SK-N-SH treated with all-trans-retinoic acid at 6 μM for 48 hours (cell line): ENCODE data around the gene BLMH.

Experiments
- ATAC-seq: fragments of 200-7000 bp; cut with Tn5 transposase; 3 replicates; pipeline ENCODE4 v1.9.1; 2020; ENCODE audit warnings: mild to moderate bottlenecking, moderate library complexity
- BACH2 ChIP-seq: fragments of 250-450 bp; sonication (Bioruptor Pico); IDR thresholded peaks from 2 replicates; pipeline ENCODE4 v1.9.0; 2021; ENCODE audit warnings: mild to moderate bottlenecking, borderline replicate concordance
- CSDC2 ChIP-seq: fragments of 250-450 bp; sonication (Bioruptor Pico); IDR thresholded peaks from 2 replicates; pipeline ENCODE4 v1.5.0; 2020; ENCODE audit warnings: mild to moderate bottlenecking, moderate library complexity
- ESRRG ChIP-seq: fragments of 250-450 bp; sonication (Bioruptor Pico); IDR thresholded peaks from 2 replicates; pipeline ENCODE4 v1.6.1; 2021; ENCODE audit warnings: mild to moderate bottlenecking
- GLIS3 ChIP-seq: fragments of 250-450 bp; sonication (Bioruptor Pico); IDR thresholded peaks from 2 replicates; pipeline ENCODE4 v1.5.0; 2020; ENCODE audit warnings: mild to moderate bottlenecking, moderate library complexity
- ISL1 ChIP-seq: fragments of 250-450 bp; sonication (Bioruptor Pico); IDR thresholded peaks from 2 replicates; pipeline ENCODE4 v2.1.2; 2022; ENCODE audit warnings: mild to moderate bottlenecking, moderate library complexity
- OSR1 ChIP-seq: fragments of 250-450 bp; sonication (Bioruptor Pico); IDR thresholded peaks from 2 replicates; pipeline ENCODE4 v1.8.0; 2022; ENCODE audit warnings: moderate library complexity, mild to moderate bottlenecking, inconsistent platforms
- PPARA ChIP-seq: fragments of 250-450 bp; sonication (Bioruptor Pico); IDR thresholded peaks from 2 replicates; pipeline ENCODE4 v1.5.0; 2020; ENCODE audit warnings: mild to moderate bottlenecking, borderline replicate concordance
- RARB ChIP-seq: fragments of 250-450 bp; sonication (Bioruptor Pico); IDR thresholded peaks from 2 replicates; pipeline ENCODE4 v1.8.0; 2021; ENCODE audit warnings: mild to moderate bottlenecking, moderate library complexity
- SNAI2 ChIP-seq: fragments of 250-450 bp; sonication (Bioruptor Pico); IDR thresholded peaks from 2 replicates; pipeline ENCODE4 v1.5.0; 2020; ENCODE audit warnings: mild to moderate bottlenecking, moderate library complexity
- TCF4 ChIP-seq: fragments of 250-450 bp; sonication (Bioruptor Pico); IDR thresholded peaks from 2 replicates; pipeline ENCODE4 v1.8.0; 2021; ENCODE audit warnings: mild to moderate bottlenecking, moderate library complexity, borderline replicate concordance
- TOX ChIP-seq: fragments of 250-450 bp; sonication (Bioruptor Pico); IDR thresholded peaks from 2 replicates; pipeline ENCODE4 v1.8.0; 2021; ENCODE audit warnings: mild to moderate bottlenecking, moderate library complexity, borderline replicate concordance
- ZC3H10 ChIP-seq: fragments of 250-450 bp; sonication (Bioruptor Pico); IDR thresholded peaks from 2 replicates; pipeline ENCODE4 v1.5.1; 2021; ENCODE audit warnings: mild to moderate bottlenecking, moderate library complexity
- ZFP3 ChIP-seq: fragments of 250-450 bp; sonication (Bioruptor Pico); IDR thresholded peaks from 2 replicates; pipeline ENCODE4 v1.5.0; 2020; ENCODE audit warnings: mild to moderate bottlenecking, moderate library complexity
- ZFP30 ChIP-seq: fragments of 450-650 bp; formaldehyde crosslinking; IDR thresholded peaks from 2 replicates; pipeline ENCODE4 v1.5.0; 2022; ENCODE audit warnings: mild to moderate bottlenecking, moderate library complexity
- ZNF70 ChIP-seq: fragments of 450-650 bp; formaldehyde crosslinking; IDR thresholded peaks from 2 replicates; pipeline ENCODE4 v1.5.0; 2020; ENCODE audit warnings: mild to moderate bottlenecking, moderate library complexity
- ZNF8 ChIP-seq: fragments of 450-650 bp; formaldehyde crosslinking; IDR thresholded peaks from 2 replicates; pipeline ENCODE4 v1.5.0; 2020; ENCODE audit warnings: mild to moderate bottlenecking, moderate library complexity
- TF ChIP-seq, protein P1 (sequence below): fragments of 250-450 bp; sonication (Bioruptor Pico); IDR thresholded peaks from 2 replicates; pipeline ENCODE4 v1.5.1; 2020; ENCODE audit warnings: low read depth, mild to moderate bottlenecking, moderate library complexity
- TF ChIP-seq, protein P2 (sequence below): fragments of 250-450 bp; sonication (Bioruptor Pico); IDR thresholded peaks from 2 replicates; pipeline ENCODE4 v1.5.0; 2020; ENCODE audit warnings: mild to moderate bottlenecking, moderate library complexity
- TF ChIP-seq, protein P3 (sequence below): fragments of 250-450 bp; sonication (Bioruptor Pico); IDR thresholded peaks from 2 replicates; pipeline ENCODE4 v1.8.0; 2020; ENCODE audit warnings: mild to moderate bottlenecking, moderate library complexity, borderline replicate concordance
- TF ChIP-seq, protein P4 (sequence below): fragments of 250-450 bp; sonication (Bioruptor Pico); IDR thresholded peaks from 2 replicates; pipeline ENCODE4 v1.5.1; 2021; ENCODE audit warnings: mild to moderate bottlenecking, moderate library complexity
- TF ChIP-seq, protein P5 (sequence below): fragments of 250-450 bp; sonication (Bioruptor Pico); IDR thresholded peaks from 2 replicates; pipeline ENCODE4 v1.8.0; 2021; ENCODE audit warnings: low read depth, mild to moderate bottlenecking, moderate library complexity, borderline replicate concordance

Gene BLMH

DNA sequence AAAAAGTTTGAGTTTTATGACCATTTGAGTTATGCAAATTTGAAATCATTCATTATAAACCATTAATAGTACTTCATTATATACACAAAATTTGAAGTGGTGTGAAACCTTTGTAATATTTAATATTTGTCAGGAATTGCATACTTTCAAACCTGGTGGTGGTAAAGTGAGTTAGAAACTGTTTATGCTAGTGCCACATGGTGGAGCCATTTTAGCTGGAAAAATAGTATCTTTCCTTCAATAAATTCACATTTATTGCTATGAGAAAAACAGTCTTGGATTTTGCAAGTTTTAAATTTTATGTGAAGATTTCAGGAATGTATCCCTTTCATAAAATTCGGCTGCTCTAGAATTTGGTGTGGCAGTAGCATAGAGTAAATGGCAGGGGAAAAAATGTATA is 7.3 kb upstream of the BLMH start:
- ATAC-seq, result no peak

DNA sequence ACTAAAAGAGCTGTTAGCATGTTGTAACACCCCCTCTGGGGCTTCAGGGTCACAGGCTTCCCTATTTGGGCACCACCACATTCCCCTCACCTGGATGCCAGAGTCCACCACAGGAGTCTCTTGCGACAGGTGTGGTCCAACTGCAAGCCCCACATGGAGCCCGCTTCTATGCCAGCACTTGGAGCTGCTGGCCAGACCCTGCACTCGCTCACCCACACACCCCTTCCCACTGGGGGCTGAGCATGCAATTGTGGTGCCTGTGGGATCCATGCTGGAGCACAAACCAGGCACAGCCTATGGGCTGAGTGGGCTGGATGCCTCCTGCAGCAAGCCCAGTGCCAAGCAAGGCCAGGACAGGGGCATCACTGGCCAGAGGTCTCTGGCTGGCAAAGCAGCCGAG is 6.0 kb upstream of the BLMH start:
- no peak for TF ChIP-seq ZNF8 (CRISPR knock-in tag)
- TF ChIP-seq, protein P1, sequence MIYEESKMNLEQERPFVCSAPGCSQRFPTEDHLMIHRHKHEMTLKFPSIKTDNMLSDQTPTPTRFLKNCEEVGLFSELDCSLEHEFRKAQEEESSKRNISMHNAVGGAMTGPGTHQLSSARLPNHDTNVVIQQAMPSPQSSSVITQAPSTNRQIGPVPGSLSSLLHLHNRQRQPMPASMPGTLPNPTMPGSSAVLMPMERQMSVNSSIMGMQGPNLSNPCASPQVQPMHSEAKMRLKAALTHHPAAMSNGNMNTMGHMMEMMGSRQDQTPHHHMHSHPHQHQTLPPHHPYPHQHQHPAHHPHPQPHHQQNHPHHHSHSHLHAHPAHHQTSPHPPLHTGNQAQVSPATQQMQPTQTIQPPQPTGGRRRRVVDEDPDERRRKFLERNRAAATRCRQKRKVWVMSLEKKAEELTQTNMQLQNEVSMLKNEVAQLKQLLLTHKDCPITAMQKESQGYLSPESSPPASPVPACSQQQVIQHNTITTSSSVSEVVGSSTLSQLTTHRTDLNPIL, result no peak
- no peak for TF ChIP-seq OSR1 (CRISPR knock-in tag)
- no peak for TF ChIP-seq TCF4
- TF ChIP-seq CSDC2 (CRISPR knock-in tag), result no peak
- no peak for TF ChIP-seq ZC3H10 (CRISPR knock-in tag)
- TF ChIP-seq BACH2, result no peak
- no peak for TF ChIP-seq ZFP3 (CRISPR knock-in tag)
- no peak for TF ChIP-seq ESRRG (CRISPR knock-in tag)
- TF ChIP-seq ISL1, result no peak
- TF ChIP-seq, protein P2, sequence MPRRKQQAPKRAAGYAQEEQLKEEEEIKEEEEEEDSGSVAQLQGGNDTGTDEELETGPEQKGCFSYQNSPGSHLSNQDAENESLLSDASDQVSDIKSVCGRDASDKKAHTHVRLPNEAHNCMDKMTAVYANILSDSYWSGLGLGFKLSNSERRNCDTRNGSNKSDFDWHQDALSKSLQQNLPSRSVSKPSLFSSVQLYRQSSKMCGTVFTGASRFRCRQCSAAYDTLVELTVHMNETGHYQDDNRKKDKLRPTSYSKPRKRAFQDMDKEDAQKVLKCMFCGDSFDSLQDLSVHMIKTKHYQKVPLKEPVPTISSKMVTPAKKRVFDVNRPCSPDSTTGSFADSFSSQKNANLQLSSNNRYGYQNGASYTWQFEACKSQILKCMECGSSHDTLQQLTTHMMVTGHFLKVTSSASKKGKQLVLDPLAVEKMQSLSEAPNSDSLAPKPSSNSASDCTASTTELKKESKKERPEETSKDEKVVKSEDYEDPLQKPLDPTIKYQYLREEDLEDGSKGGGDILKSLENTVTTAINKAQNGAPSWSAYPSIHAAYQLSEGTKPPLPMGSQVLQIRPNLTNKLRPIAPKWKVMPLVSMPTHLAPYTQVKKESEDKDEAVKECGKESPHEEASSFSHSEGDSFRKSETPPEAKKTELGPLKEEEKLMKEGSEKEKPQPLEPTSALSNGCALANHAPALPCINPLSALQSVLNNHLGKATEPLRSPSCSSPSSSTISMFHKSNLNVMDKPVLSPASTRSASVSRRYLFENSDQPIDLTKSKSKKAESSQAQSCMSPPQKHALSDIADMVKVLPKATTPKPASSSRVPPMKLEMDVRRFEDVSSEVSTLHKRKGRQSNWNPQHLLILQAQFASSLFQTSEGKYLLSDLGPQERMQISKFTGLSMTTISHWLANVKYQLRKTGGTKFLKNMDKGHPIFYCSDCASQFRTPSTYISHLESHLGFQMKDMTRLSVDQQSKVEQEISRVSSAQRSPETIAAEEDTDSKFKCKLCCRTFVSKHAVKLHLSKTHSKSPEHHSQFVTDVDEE (CRISPR knock-in tag), result no peak
- TF ChIP-seq TOX (CRISPR knock-in tag), result no peak
- TF ChIP-seq GLIS3 (CRISPR knock-in tag), result no peak
- TF ChIP-seq PPARA, result no peak
- no peak for TF ChIP-seq ZNF70 (CRISPR knock-in tag)

More for the DNA sequence above, 7.3 kb upstream of the BLMH start:
- TF ChIP-seq, protein P3, sequence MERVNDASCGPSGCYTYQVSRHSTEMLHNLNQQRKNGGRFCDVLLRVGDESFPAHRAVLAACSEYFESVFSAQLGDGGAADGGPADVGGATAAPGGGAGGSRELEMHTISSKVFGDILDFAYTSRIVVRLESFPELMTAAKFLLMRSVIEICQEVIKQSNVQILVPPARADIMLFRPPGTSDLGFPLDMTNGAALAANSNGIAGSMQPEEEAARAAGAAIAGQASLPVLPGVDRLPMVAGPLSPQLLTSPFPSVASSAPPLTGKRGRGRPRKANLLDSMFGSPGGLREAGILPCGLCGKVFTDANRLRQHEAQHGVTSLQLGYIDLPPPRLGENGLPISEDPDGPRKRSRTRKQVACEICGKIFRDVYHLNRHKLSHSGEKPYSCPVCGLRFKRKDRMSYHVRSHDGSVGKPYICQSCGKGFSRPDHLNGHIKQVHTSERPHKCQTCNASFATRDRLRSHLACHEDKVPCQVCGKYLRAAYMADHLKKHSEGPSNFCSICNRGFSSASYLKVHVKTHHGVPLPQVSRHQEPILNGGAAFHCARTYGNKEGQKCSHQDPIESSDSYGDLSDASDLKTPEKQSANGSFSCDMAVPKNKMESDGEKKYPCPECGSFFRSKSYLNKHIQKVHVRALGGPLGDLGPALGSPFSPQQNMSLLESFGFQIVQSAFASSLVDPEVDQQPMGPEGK, result no peak
- TF ChIP-seq ZFP30 (CRISPR knock-in tag), result no peak
- TF ChIP-seq TCF4, result no peak
- TF ChIP-seq, protein P2 (CRISPR knock-in tag), result no peak
- TF ChIP-seq ISL1, result no peak
- no peak for TF ChIP-seq ZNF8 (CRISPR knock-in tag)
- TF ChIP-seq RARB (CRISPR knock-in tag), result no peak
- no peak for TF ChIP-seq CSDC2 (CRISPR knock-in tag)
- TF ChIP-seq SNAI2 (CRISPR knock-in tag), result no peak
- TF ChIP-seq, protein P1, result no peak
- TF ChIP-seq OSR1 (CRISPR knock-in tag), result no peak
- no peak for TF ChIP-seq BACH2
- no peak for TF ChIP-seq ZC3H10 (CRISPR knock-in tag)
- no peak for TF ChIP-seq ESRRG (CRISPR knock-in tag)

DNA sequence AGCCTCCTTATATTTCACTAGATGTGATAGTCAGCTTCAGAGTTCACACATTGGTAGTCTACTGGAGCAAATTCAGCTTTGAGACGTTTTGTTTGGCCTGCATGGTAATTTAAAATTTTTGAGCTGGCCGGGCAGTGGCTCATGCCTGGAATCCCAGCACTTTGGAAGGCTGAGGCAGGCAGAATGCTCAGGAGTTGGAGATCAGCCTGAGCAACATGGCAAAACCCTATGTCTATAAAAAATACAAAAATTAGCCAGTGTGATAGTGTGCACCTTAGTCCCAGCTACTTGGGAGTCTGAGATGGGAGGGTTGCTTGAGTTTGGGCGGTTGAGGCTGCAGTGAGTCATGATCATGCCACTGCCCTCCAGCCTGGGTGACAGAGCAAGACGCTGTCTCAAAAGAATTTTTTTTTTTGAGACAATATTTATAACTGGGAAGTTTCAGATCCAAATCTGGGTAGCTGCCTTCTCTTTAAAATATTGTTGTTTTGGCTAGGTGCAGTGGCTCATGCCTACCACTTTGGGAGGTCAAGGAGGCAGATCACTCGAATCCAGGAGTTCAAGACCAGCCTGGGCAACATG is 4.8 kb upstream of the BLMH start:
- TF ChIP-seq ISL1 (no peak), RARB (CRISPR knock-in tag) (no peak), ZC3H10 (CRISPR knock-in tag) (no peak), ESRRG (CRISPR knock-in tag) (no peak), SNAI2 (CRISPR knock-in tag) (no peak), ZNF70 (CRISPR knock-in tag) (no peak), ZNF8 (CRISPR knock-in tag) (no peak), TOX (CRISPR knock-in tag) (no peak)
- TF ChIP-seq, protein P4, sequence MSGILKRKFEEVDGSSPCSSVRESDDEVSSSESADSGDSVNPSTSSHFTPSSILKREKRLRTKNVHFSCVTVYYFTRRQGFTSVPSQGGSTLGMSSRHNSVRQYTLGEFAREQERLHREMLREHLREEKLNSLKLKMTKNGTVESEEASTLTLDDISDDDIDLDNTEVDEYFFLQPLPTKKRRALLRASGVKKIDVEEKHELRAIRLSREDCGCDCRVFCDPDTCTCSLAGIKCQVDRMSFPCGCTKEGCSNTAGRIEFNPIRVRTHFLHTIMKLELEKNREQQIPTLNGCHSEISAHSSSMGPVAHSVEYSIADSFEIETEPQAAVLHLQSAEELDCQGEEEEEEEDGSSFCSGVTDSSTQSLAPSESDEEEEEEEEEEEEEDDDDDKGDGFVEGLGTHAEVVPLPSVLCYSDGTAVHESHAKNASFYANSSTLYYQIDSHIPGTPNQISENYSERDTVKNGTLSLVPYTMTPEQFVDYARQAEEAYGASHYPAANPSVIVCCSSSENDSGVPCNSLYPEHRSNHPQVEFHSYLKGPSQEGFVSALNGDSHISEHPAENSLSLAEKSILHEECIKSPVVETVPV (CRISPR knock-in tag), result no peak
- TF ChIP-seq, protein P5, sequence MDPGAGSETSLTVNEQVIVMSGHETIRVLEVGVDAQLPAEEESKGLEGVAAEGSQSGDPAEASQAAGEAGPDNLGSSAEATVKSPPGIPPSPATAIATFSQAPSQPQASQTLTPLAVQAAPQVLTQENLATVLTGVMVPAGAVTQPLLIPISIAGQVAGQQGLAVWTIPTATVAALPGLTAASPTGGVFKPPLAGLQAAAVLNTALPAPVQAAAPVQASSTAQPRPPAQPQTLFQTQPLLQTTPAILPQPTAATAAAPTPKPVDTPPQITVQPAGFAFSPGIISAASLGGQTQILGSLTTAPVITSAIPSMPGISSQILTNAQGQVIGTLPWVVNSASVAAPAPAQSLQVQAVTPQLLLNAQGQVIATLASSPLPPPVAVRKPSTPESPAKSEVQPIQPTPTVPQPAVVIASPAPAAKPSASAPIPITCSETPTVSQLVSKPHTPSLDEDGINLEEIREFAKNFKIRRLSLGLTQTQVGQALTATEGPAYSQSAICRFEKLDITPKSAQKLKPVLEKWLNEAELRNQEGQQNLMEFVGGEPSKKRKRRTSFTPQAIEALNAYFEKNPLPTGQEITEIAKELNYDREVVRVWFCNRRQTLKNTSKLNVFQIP (CRISPR knock-in tag), result no peak
- TF ChIP-seq, all 23 proteins: peak for 0
- ATAC-seq, result no peak

More for the DNA sequence above, 6.0 kb upstream of the BLMH start:
- no peak for ATAC-seq
